BJ (cell line): ENCODE data around the gene SPTBN2. TPM values are rescaled to one million over a fixed set of nuclear protein-coding genes. Genes with fewer than 3 reads are reported as not detected.
"Not testable (repeated sequence)": the region's sequence is repeated elsewhere in the genome, so short reads cannot be mapped to it uniquely, and the experiment has no call there.

Experiments used
- CTCF ChIA-PET: fragments of 350-600 bp; formaldehyde crosslinking; extraction: SDS; loops from one replicate; lab custom pipeline; 2021; ENCODE audit warnings: antibody characterized with exemption, inconsistent platforms; lab: Yijun Ruan, JAX
- POLR2A ChIA-PET: fragments of 300-600 bp; sonication (Branson Sonifier 250); formaldehyde crosslinking; extraction: SDS; loops from one replicate; lab custom pipeline; 2021; ENCODE audit warnings: antibody characterized with exemption; lab: Charles Lee
- DNase-seq: peaks from one replicate; pipeline ENCODE4 v3.0.0-alpha.2; 2011; ENCODE audit warnings: low read depth
- H3K27me3 ChIP-seq: 2 replicates; pipeline ENCODE4 v1.6.0; 2011; ENCODE audit warnings: low read length; ENCODE audit not compliant: control insufficient read depth, insufficient read depth
- H3K36me3 ChIP-seq: 2 replicates; pipeline ENCODE4 v1.5.1; 2011; ENCODE audit warnings: low read length; ENCODE audit not compliant: control insufficient read depth, insufficient read depth
- H3K4me3 ChIP-seq: 2 replicates; pipeline ENCODE4 v1.5.1; 2011; ENCODE audit warnings: low read depth, mild to moderate bottlenecking, control low read depth, low read length
- CTCF ChIP-seq: IDR thresholded peaks from 2 replicates; pipeline ENCODE4 v1.5.1; 2011; ENCODE audit warnings: low read depth, mild to moderate bottlenecking, control low read depth, inconsistent platforms, low read length, moderate library complexity; ENCODE audit not compliant: insufficient read depth
- polyA plus RNA-seq: library from polyadenylated mRNA; depleted of rRNA; stranded (reverse); fragments of >200 nt; gene quantifications from 2 replicates; pipeline ENCODE4 v1.2.3, GENCODE V29; 2011

The SPTBN2 gene
- polyA plus RNA-seq, 1 experiment, result 0.25 TPM

- Histone ChIP-seq H3K4me3 (no peak overlapping the region), H3K27me3 (peaks cover 38% of the 10 kb centered on the region), H3K36me3 (no peaks in the 10 kb centered on the region)
- POLR2A ChIA-PET, result no interaction called here
- CTCF ChIA-PET, result interaction anchor here (0.8 kb wide), 1 partner anchor 22 kb away, joined by 3 read pairs; no protein-coding TSS in a partner anchor
- TF ChIP-seq CTCF, result no peak
- no peak for DNase-seq
Measured at GRCh38 chr11:66729447-66729846, 431 bp upstream of the SPTBN2 start.

- ChIA-PET CTCF (interaction anchor here (1.0 kb wide), 2 partner anchors 32 to 33 kb away, joined by 3 read pairs; no protein-coding TSS in a partner anchor), POLR2A (no interaction called here)
- Histone ChIP-seq H3K4me3 (peak overlapping the region; percentile 31), H3K36me3 (no peaks in the 10 kb centered on the region), H3K27me3 (peaks cover 37% of the 10 kb centered on the region)
- no peak for DNase-seq
- TF ChIP-seq CTCF, result no peak
Measured at GRCh38 chr11:66728038-66728692, 851 bp downstream of the SPTBN2 start.

GRCh38 chr11:66727282-66728037 is 1.6 kb downstream of the SPTBN2 start:
- DNase-seq, result no peak
- no peaks in the 10 kb centered on the region for H3K36me3 ChIP-seq
- ChIA-PET CTCF (interaction anchor here (1.0 to 2.8 kb wide), 2 partner anchors 32 to 49 kb away, joined by 3 to 7 read pairs; partner anchors contain the start of gene RBM4B), POLR2A (no interaction called here)
- H3K4me3 ChIP-seq, result peak overlapping the region; percentile 29
- no peak for TF ChIP-seq CTCF
- peaks cover 37% of the 10 kb centered on the region for H3K27me3 ChIP-seq

- ChIA-PET CTCF (interaction anchor here (0.9 to 2.8 kb wide), 3 partner anchors 20 to 47 kb away, joined by 3 to 7 read pairs (median 3); partner anchors contain the start of gene RBM4B), POLR2A (no interaction called here)
- no peak for DNase-seq
- no peak for TF ChIP-seq CTCF
- Histone ChIP-seq H3K4me3 (no peak overlapping the region), H3K36me3 (no peaks in the 10 kb centered on the region), H3K27me3 (peaks cover 36% of the 10 kb centered on the region)
Measured at GRCh38 chr11:66725647-66726046, 3.4 kb downstream of the SPTBN2 start.

GRCh38 chr11:66725114-66725513 is 3.9 kb downstream of the SPTBN2 start:
- ChIA-PET CTCF (interaction anchor here (0.9 to 2.8 kb wide), 4 partner anchors 11 to 47 kb away, joined by 3 to 7 read pairs (median 3); partner anchors contain the start of gene RBM4B), POLR2A (no interaction called here)
- no peaks in the 10 kb centered on the region for H3K36me3 ChIP-seq
- H3K4me3 ChIP-seq, result no peak overlapping the region
- no peak for TF ChIP-seq CTCF
- H3K27me3 ChIP-seq, result peaks cover 36% of the 10 kb centered on the region
- no peak for DNase-seq

GRCh38 chr11:66724167-66724566 is 4.8 kb downstream of the SPTBN2 start:
- POLR2A ChIA-PET, H3K36me3 ChIP-seq, DNase-seq, H3K4me3 ChIP-seq: not testable (repeated sequence)
- CTCF ChIA-PET, result interaction anchor here (1.0 kb wide), 1 partner anchor 10 kb away, joined by 3 read pairs; no protein-coding TSS in a partner anchor
- H3K27me3 ChIP-seq, result peaks cover 35% of the 10 kb centered on the region
